ENCODE measurements around the gene PUSL1. TPM values are rescaled to one million over a fixed set of nuclear protein-coding genes. Genes with fewer than 3 reads are reported as not detected.

Gene PUSL1
- total RNA-seq, 6 experiments from 2014 or later: 5.6 to 21.6 (median 8.4) TPM

DNA sequence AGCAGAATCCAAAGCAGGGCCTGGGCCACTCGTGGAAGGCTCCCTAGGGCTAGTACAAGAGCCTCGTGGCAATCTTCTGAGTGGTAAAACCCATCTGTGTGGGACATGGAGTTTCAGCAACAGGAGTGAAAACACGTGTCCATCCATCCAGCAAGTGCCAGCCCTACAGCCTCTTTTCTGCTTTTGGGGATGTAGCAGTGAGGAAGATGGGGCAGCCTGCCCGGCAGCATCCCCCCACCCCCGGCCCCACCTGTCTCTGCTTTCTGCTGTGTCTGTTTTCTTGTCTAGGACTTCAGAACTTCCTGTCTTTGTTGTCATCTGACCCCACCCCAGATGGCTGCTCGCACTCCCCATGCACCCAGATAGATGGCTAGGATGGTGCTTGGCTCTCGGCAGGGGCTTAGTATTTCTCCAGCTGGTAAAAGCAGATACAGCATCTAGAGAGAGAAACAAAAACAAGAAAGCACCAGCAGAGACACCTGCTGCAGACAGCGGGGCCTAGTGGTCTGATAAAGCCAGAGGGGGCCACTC is 17.7 kb downstream of the PUSL1 start:
- H3K27me3 ChIP-seq: no peaks in the 10 kb centered on the region
- H3K4me1 ChIP-seq: peaks cover 0 to 20% (median 0%) of the 10 kb centered on the region in 4 donors
- peak overlapping the region; percentile 99 to 100 (median 100) for H3K4me3 ChIP-seq
- H3K27ac ChIP-seq: peak overlapping the region in 1 of 3 donors; percentile 82
- intact Hi-C loops (cut with DNase I): no loop called here
- TF ChIP-seq POLR2A (IDR thresholded peaks at IDR 0.05): no peak
- TF ChIP-seq, protein P1, sequence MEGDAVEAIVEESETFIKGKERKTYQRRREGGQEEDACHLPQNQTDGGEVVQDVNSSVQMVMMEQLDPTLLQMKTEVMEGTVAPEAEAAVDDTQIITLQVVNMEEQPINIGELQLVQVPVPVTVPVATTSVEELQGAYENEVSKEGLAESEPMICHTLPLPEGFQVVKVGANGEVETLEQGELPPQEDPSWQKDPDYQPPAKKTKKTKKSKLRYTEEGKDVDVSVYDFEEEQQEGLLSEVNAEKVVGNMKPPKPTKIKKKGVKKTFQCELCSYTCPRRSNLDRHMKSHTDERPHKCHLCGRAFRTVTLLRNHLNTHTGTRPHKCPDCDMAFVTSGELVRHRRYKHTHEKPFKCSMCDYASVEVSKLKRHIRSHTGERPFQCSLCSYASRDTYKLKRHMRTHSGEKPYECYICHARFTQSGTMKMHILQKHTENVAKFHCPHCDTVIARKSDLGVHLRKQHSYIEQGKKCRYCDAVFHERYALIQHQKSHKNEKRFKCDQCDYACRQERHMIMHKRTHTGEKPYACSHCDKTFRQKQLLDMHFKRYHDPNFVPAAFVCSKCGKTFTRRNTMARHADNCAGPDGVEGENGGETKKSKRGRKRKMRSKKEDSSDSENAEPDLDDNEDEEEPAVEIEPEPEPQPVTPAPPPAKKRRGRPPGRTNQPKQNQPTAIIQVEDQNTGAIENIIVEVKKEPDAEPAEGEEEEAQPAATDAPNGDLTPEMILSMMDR (IDR thresholded peaks at IDR 0.05): no peak
- no peak for DNase-seq
- ATAC-seq: no peak
- no peaks in the 10 kb centered on the region for H3K9me3 ChIP-seq
- WGBS (ENCODE audit: insufficient coverage, low coverage, low lambda C conversion rate, missing lambda C conversion rate): 60% methylated on average over 1 of the region's 8 CpGs
- H3K36me3 ChIP-seq: peaks cover 0 to 17% (median 4%) of the 10 kb centered on the region in 4 donors

DNA sequence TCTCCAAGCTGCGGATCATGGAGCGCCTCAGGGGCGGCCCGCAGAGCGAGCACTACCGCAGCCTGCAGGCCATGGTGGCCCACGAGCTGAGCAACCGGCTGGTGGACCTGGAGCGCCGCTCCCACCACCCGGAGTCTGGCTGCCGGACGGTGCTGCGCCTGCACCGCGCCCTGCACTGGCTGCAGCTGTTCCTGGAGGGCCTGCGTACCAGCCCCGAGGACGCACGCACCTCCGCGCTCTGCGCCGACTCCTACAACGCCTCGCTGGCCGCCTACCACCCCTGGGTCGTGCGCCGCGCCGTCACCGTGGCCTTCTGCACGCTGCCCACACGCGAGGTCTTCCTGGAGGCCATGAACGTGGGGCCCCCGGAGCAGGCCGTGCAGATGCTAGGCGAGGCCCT is 18.9 kb downstream of the PUSL1 start:
- H3K4me1 ChIP-seq: peaks cover 0 to 20% (median under 1%) of the 10 kb centered on the region in 4 donors
- DNase-seq: no peak
- H3K4me3 ChIP-seq: no peak overlapping the region
- H3K27me3 ChIP-seq: no peaks in the 10 kb centered on the region
- WGBS (ENCODE audit: insufficient coverage, low coverage, low lambda C conversion rate, missing lambda C conversion rate): no CpG with 5 or more reads among the region's 40 CpGs
- no peak overlapping the region for H3K27ac ChIP-seq
- H3K9me3 ChIP-seq: no peaks in the 10 kb centered on the region
- peaks cover 0 to 17% (median 4%) of the 10 kb centered on the region in 4 donors for H3K36me3 ChIP-seq
- TF ChIP-seq, protein P1 (IDR thresholded peaks at IDR 0.05): no peak
- no peak for TF ChIP-seq POLR2A (IDR thresholded peaks at IDR 0.05)
- no peak for ATAC-seq
- intact Hi-C loops (cut with DNase I): no loop called here

DNA sequence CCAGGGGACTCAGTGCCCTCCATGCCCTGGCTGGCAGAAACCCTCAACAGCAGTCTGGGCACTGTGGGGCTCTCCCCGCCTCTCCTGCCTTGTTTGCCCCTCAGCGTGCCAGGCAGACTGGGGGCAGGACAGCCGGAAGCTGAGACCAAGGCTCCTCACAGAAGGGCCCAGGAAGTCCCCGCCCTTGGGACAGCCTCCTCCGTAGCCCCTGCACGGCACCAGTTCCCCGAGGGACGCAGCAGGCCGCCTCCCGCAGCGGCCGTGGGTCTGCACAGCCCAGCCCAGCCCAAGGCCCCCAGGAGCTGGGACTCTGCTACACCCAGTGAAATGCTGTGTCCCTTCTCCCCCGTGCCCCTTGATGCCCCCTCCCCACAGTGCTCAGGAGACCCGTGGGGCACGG is 19.9 kb downstream of the PUSL1 start:
- Histone ChIP-seq H3K27me3 (no peaks in the 10 kb centered on the region), H3K9me3 (no peaks in the 10 kb centered on the region), H3K4me3 (no peak overlapping the region), H3K4me1 (peaks cover 0 to 19% (median 3%) of the 10 kb centered on the region in 4 donors), H3K36me3 (peaks cover 0 to 17% (median 4%) of the 10 kb centered on the region in 4 donors), H3K27ac (no peak overlapping the region)
- no CpG with 5 or more reads among the region's 15 CpGs for whole genome bisulfite sequencing (ENCODE audit: insufficient coverage, low coverage, low lambda C conversion rate, missing lambda C conversion rate)
- TF ChIP-seq, protein P1 (IDR thresholded peaks at IDR 0.05): no peak
- TF ChIP-seq POLR2A (IDR thresholded peaks at IDR 0.05): no peak
- DNase-seq: no peak
- ATAC-seq: no peak
- intact Hi-C loops (cut with DNase I): no loop called here

DNA sequence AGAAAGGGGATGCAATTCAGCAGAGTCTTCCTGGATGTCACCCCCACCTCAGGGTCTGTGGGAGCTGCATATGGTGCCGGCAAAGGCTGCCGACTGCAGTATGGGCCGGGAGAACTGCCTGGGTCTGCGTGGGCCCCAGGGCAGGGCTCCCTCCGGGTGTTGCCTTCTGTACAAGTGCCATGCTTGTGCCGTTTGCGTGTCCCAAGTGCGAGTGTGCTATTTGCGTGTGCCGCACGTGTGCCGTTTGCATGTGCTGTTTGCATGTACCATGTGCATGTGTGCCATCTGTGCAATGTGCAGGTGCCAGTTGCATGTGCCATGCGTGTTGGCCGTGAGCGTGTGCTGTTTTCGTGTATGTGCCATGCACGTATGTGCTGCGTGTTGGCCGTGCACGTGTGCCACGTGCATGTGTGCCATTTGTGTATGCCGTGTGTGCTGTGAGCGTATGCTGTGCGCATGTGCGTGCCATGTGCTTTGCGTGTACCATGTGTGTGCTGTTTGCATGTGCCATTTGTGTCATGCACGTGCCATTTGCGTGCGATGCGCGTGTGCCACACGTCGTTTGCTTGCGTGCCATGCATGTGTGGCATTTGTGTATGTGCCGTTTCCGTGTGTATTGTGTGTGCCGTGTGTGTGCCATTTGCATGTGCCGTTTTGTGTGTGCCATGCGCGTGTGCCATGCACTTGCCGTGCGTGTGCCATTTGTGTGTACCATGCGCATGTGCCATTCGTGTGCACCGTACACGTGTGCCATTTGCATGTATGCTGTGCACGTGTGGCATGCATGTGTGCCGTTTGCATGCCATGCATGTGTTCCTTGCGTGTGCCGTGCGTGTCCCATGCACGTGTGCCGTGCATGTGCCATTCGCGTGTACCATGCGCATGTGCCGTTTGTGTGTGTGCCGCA is 21.2 kb downstream of the PUSL1 start:
- WGBS (ENCODE audit: insufficient coverage, low coverage, low lambda C conversion rate, missing lambda C conversion rate): 88% methylated on average over 32 of the region's 58 CpGs
- Histone ChIP-seq H3K27me3 (no peaks in the 10 kb centered on the region), H3K27ac (no peak overlapping the region), H3K4me3 (no peak overlapping the region), H3K9me3 (no peaks in the 10 kb centered on the region), H3K4me1 (peaks cover 0 to 16% (median 3%) of the 10 kb centered on the region in 4 donors), H3K36me3 (peaks cover 0 to 17% (median 4%) of the 10 kb centered on the region in 4 donors)
- ATAC-seq (no peak), DNase-seq (no peak)
- peak; percentile 16 for TF ChIP-seq POLR2A (IDR thresholded peaks at IDR 0.05)
- TF ChIP-seq, protein P1 (IDR thresholded peaks at IDR 0.05): no peak
- intact Hi-C loops (cut with DNase I): no loop called here

All from right lobe of liver (tissue), 6 donors.